Measurements from ENCODE around the gene HIGD2A.

HIGD2A gene

GRCh38 chr5:176416965-176417364 lies 28.4 kb downstream of the HIGD2A start:
- peak overlapping the region; percentile 63 for H3K4me3 ChIP-seq (ENCODE audit: low read depth, low read length)
- DNase-seq (ENCODE audit: low read depth), result no peak
- TF ChIP-seq, protein P1, sequence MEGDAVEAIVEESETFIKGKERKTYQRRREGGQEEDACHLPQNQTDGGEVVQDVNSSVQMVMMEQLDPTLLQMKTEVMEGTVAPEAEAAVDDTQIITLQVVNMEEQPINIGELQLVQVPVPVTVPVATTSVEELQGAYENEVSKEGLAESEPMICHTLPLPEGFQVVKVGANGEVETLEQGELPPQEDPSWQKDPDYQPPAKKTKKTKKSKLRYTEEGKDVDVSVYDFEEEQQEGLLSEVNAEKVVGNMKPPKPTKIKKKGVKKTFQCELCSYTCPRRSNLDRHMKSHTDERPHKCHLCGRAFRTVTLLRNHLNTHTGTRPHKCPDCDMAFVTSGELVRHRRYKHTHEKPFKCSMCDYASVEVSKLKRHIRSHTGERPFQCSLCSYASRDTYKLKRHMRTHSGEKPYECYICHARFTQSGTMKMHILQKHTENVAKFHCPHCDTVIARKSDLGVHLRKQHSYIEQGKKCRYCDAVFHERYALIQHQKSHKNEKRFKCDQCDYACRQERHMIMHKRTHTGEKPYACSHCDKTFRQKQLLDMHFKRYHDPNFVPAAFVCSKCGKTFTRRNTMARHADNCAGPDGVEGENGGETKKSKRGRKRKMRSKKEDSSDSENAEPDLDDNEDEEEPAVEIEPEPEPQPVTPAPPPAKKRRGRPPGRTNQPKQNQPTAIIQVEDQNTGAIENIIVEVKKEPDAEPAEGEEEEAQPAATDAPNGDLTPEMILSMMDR (IDR thresholded peaks at IDR 0.05; ENCODE audit: insufficient read depth, low read depth, low read length, missing control alignments), result no peak

- TF ChIP-seq, protein P1 (IDR thresholded peaks at IDR 0.05; ENCODE audit: insufficient read depth, low read depth, low read length, missing control alignments), result no peak
- no peak for DNase-seq (ENCODE audit: low read depth)
- H3K4me3 ChIP-seq (ENCODE audit: low read depth, low read length), result no peak overlapping the region
These were observed 29.7 kb downstream of the HIGD2A start for GRCh38 chr5:176418251-176418650.

GRCh38 chr5:176420086-176420485 lies 31.5 kb downstream of the HIGD2A start:
- no peak overlapping the region for H3K4me3 ChIP-seq (ENCODE audit: low read depth, low read length)
- TF ChIP-seq, protein P1 (IDR thresholded peaks at IDR 0.05; ENCODE audit: insufficient read depth, low read depth, low read length, missing control alignments), result no peak
- DNase-seq (ENCODE audit: low read depth), result no peak

- no peak for DNase-seq (ENCODE audit: low read depth)
- TF ChIP-seq, protein P1 (IDR thresholded peaks at IDR 0.05; ENCODE audit: insufficient read depth, low read depth, low read length, missing control alignments), result no peak
- H3K4me3 ChIP-seq (ENCODE audit: low read depth, low read length), result no peak overlapping the region
These were observed 32.5 kb downstream of the HIGD2A start for GRCh38 chr5:176420972-176421544.

DNA sequence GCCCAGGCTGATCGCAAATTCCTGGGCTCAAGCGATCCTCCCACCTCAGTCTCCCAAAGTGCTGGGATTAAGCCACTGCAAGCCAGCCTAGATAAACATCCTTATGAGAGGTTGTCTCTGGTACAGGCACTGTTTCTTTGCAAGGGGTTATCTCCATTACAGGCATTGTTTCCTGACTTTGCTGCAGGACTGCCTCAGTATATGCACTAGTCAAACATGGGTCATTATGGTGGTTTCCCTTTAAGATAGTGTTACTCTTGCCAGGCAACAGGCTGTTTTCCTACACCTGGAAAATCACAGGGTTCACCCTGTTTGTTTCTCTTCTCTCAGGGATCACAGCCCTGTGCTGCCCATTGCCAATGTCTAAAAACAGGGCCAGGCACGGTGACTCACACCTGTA lies 35.6 kb downstream of the HIGD2A start:
- TF ChIP-seq, protein P1 (IDR thresholded peaks at IDR 0.05; ENCODE audit: insufficient read depth, low read depth, low read length, missing control alignments), result no peak
- DNase-seq (ENCODE audit: low read depth), result no peak
- no peak overlapping the region for H3K4me3 ChIP-seq (ENCODE audit: low read depth, low read length)

DNA sequence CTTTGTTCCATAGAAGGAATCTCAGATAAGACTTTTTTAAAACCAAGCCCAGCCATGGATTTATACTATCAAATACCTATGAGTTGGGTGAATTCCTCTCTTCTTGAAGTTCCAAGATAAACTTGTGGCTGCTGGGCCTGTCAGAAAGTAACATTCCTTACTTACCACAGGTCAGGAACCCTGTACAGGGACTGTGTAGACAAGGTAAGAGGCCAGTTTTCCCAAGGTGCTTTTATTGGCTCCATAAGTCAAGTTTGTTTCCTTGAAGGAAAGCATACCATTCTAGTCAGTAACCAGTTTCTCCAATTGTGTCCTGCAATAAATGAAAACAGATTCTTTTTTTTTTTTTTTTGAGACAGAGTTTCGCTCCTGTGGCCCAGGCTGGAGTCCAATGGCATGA lies 36.6 kb downstream of the HIGD2A start:
- no peak overlapping the region for H3K4me3 ChIP-seq (ENCODE audit: low read depth, low read length)
- DNase-seq (ENCODE audit: low read depth), result no peak
- TF ChIP-seq, protein P1 (IDR thresholded peaks at IDR 0.05; ENCODE audit: insufficient read depth, low read depth, low read length, missing control alignments), result no peak

DNA sequence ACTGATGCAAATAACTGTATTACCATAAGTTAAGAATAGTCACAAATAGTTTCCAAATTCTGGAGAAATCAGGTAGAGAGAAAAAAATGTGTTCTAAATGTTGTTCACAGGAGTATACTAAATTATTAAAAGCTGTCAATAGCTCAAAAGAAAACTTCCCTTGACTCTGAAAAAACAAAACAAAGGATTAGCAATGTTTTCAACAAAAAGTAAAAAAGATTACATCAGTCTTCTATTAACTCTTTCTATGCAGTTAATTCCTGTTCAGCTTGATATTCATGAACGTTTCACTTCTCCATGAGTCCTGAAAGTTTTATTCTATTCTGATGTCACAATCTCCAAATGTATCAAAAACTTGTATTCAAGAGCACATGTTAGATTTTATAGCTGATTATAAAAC lies 37.2 kb downstream of the HIGD2A start:
- TF ChIP-seq, protein P1 (IDR thresholded peaks at IDR 0.05; ENCODE audit: insufficient read depth, low read depth, low read length, missing control alignments), result no peak
- no peak for DNase-seq (ENCODE audit: low read depth)

More for the DNA sequence above, 37.2 kb downstream of the HIGD2A start:
- no peak overlapping the region for H3K4me3 ChIP-seq (ENCODE audit: low read depth, low read length)
